ENCODE measurements around the gene OPCML. TPM values are rescaled to one million over a fixed set of nuclear protein-coding genes. Genes with fewer than 3 reads are reported as not detected.

OPCML gene
- total RNA-seq, 1 experiment from 2014 or later: 0.94 TPM

- Histone ChIP-seq H3K4ac (ENCODE audit: low read depth, low read length) (no peak overlapping the region), H3K23ac (ENCODE audit: insufficient read length, low read depth, low read length) (no peak overlapping the region), H3K79me2 (ENCODE audit: insufficient read depth, low read length) (no peaks in the 10 kb centered on the region), H4K91ac (ENCODE audit: insufficient read length, low read depth, low read length) (no peak overlapping the region), H3K9ac (ENCODE audit: extremely low read depth, insufficient read length, low read length) (no peak overlapping the region), H2AK5ac (ENCODE audit: insufficient read length, low read length) (no peak overlapping the region), H2BK20ac (ENCODE audit: low read depth, low read length, poor library complexity, severe bottlenecking) (no peak overlapping the region), H4K5ac (ENCODE audit: insufficient read length, low read depth, low read length) (no peak overlapping the region), H4K8ac (replicated peaks; ENCODE audit: insufficient read length, low read depth, low read length) (no peak overlapping the region), H2BK15ac (ENCODE audit: low read depth, low read length) (no peak overlapping the region), H3K9me3 (ENCODE audit: control insufficient read depth, low read depth, low read length) (no peaks in the 10 kb centered on the region), H3K4me1 (ENCODE audit: insufficient read depth, low read length) (no peaks in the 10 kb centered on the region), H2BK12ac (ENCODE audit: insufficient read length, low read depth, low read length) (no peak overlapping the region), H3K27me3 (ENCODE audit: insufficient read depth, low read length) (no peaks in the 10 kb centered on the region; the same call in 1 of the 2 replicates), H2BK120ac (ENCODE audit: low read depth, low read length, poor library complexity, severe bottlenecking) (no peak overlapping the region), H3K18ac (ENCODE audit: insufficient read length, low read depth, low read length) (no peak overlapping the region), H2AFZ (ENCODE audit: low read length) (no peak overlapping the region), H4K20me1 (ENCODE audit: control insufficient read depth, insufficient read depth, insufficient read length) (no peaks in the 10 kb centered on the region), H3K56ac (ENCODE audit: insufficient read length, low read depth, low read length) (no peak overlapping the region), H3K23me2 (ENCODE audit: insufficient read length, low read depth, low read length, poor library complexity, severe bottlenecking) (no peaks in the 10 kb centered on the region), H3K27ac (ENCODE audit: insufficient read length, low read depth, low read length) (no peak overlapping the region), H3K14ac (ENCODE audit: insufficient read depth, low read length) (no peak overlapping the region), H3K79me1 (ENCODE audit: insufficient read depth, low read depth, low read length, poor library complexity, severe bottlenecking) (no peaks in the 10 kb centered on the region), H2BK5ac (ENCODE audit: insufficient read length, low read length) (no peak overlapping the region), H3K4me2 (ENCODE audit: insufficient read depth, insufficient read length, low read length) (no peak overlapping the region), H3T11ph (ENCODE audit: low read length) (no peak overlapping the region)
- Mint-ChIP-seq H3K36me3 (ENCODE audit: insufficient read depth in 1 of 3, low read depth in 3 of 3) (no peaks in the 10 kb centered on the region), H3K4me3 (no peak overlapping the region), H3K9me3 (no peaks in the 10 kb centered on the region; a peak in 1 of 5 replicates), H3K4me1 (peaks cover 38 to 60% of the 10 kb centered on the region in 2 experiments), H3K27me3 (ENCODE audit: low read depth) (peaks cover 4% of the 10 kb centered on the region), H3K27ac (no peak overlapping the region)
- no peak for TF ChIP-seq CTCF (conservative IDR thresholded peaks at IDR 0.05)
- no CpG with 5 or more reads among the region's 1 CpG for WGBS (ENCODE audit: extremely low coverage, insufficient read length, low lambda C conversion rate)
- DNase-seq: no peak
These were observed 1123.4 kb downstream of the OPCML start for GRCh38 chr11:132408877-132409276.

Measured in H9 (cell line).